PC-3 (cell line): ENCODE data around the gene GSG1. TPM values are rescaled to one million over a fixed set of nuclear protein-coding genes. Genes with fewer than 3 reads are reported as not detected.

Source experiments
- ATAC-seq: fragments of 200-7000 bp; cut with Tn5 transposase; 2 replicates; pipeline ENCODE4 v1.9.1; 2020; ENCODE audit warnings: mild to moderate bottlenecking, moderate library complexity
- BruUV-seq: library from RNA; stranded (reverse); fragments of 400-500 nt; replicated peaks from 2 replicates; lab custom pipeline; 2021; lab: Mats Ljungman, UMichigan
- CTCF ChIA-PET: fragments of 300-600 bp; sonication (Branson Sonifier 250); formaldehyde crosslinking; loops from one replicate; lab custom pipeline; 2022; ENCODE audit warnings: antibody characterized with exemption; lab: Charles Lee
- POLR2A ChIA-PET: fragments of 300-600 bp; sonication (Branson Sonifier 250); formaldehyde crosslinking; loops from one replicate; lab custom pipeline; 2022; ENCODE audit warnings: antibody characterized with exemption; ENCODE audit not compliant: unreplicated experiment; lab: Charles Lee
- DNase-seq: peaks from one replicate; pipeline ENCODE4 v3.0.0-alpha.2; 2015
- H2AFZ ChIP-seq: fragments of 300-600 bp; sonication (generic); 2 replicates; pipeline ENCODE4 v1.6.0; 2016; ENCODE audit warnings: antibody characterized with exemption, low read length
- H3F3A ChIP-seq: fragments of 300-600 bp; sonication (generic); one replicate; pipeline ENCODE4 v1.6.0; 2017; ENCODE audit warnings: antibody characterized with exemption, low read length, control low read depth, mild to moderate bottlenecking; ENCODE audit not compliant: unreplicated experiment
- H3K27ac ChIP-seq: fragments of 300-600 bp; sonication (generic); 2 replicates; pipeline ENCODE4 v1.5.1; 2016; ENCODE audit warnings: mild to moderate bottlenecking, low read length
- H3K27me3 ChIP-seq: fragments of 300-600 bp; sonication (generic); 2 replicates; pipeline ENCODE4 v1.6.1; 2016; ENCODE audit warnings: low read length, mixed read lengths
- H3K36me3 ChIP-seq: fragments of 300-600 bp; sonication (generic); 2 replicates; pipeline ENCODE4 v1.6.1; 2016; ENCODE audit warnings: low read depth, mixed run types, low read length, mixed read lengths
- H3K4me1 ChIP-seq: fragments of 300-600 bp; sonication (generic); 2 replicates; pipeline ENCODE4 v1.5.1; 2016; ENCODE audit warnings: low read length; ENCODE audit not compliant: insufficient read depth
- H3K4me2 ChIP-seq: fragments of 300-600 bp; sonication (generic); 2 replicates; pipeline ENCODE4 v1.6.0; 2016; ENCODE audit warnings: low read length
- H3K4me3 ChIP-seq: fragments of 300-600 bp; sonication (generic); 2 replicates; pipeline ENCODE4 v1.5.1; 2016; ENCODE audit warnings: mild to moderate bottlenecking, low read length, mixed read lengths
- H3K79me2 ChIP-seq: fragments of 300-600 bp; sonication (generic); 2 replicates; pipeline ENCODE4 v1.6.1; 2017; ENCODE audit warnings: low read length, mixed read lengths
- H3K9ac ChIP-seq: fragments of 300-600 bp; sonication (generic); 2 replicates; pipeline ENCODE4 v1.6.0; 2016; ENCODE audit warnings: mild to moderate bottlenecking, low read length
- H3K9me2 ChIP-seq: fragments of 300-600 bp; sonication (generic); replicated peaks from 2 replicates; pipeline ENCODE4 v1.6.1; 2016; ENCODE audit warnings: mixed run types, low read length, mixed read lengths
- H3K9me3 ChIP-seq: fragments of 300-600 bp; sonication (generic); 2 replicates; pipeline ENCODE4 v1.6.1; 2016; ENCODE audit warnings: low read length, mixed read lengths
- H4K20me1 ChIP-seq: fragments of 300-600 bp; sonication (generic); 2 replicates; pipeline ENCODE4 v1.6.1; 2016; ENCODE audit warnings: low read length, mixed read lengths
- CTCF ChIP-seq: fragments of 300-600 bp; sonication (generic); conservative IDR thresholded peaks from 2 replicates; pipeline ENCODE4 v1.5.1; 2017; ENCODE audit warnings: antibody characterized with exemption, low read depth, mild to moderate bottlenecking, low read length
- EZH2 ChIP-seq: fragments of 300-600 bp; sonication (generic); IDR thresholded peaks from one replicate; pipeline ENCODE4 v1.6.1; 2017; ENCODE audit warnings: antibody characterized with exemption, mild to moderate bottlenecking, low read length; ENCODE audit not compliant: unreplicated experiment
- EZH2phosphoT487 ChIP-seq: fragments of 300-600 bp; sonication (generic); IDR thresholded peaks from 2 replicates; pipeline ENCODE4 v1.6.1; 2018; ENCODE audit warnings: mild to moderate bottlenecking, antibody characterized with exemption, low read length, borderline replicate concordance
- intact Hi-C: fragments of 100-400 bp; cut with micrococcal nuclease; formaldehyde crosslinking; loops from 2 replicates; pipeline ENCODE4 v1.9.0; 2023
- total RNA-seq: library from RNA; depleted of rRNA; stranded (reverse); fragments of >200 nt; gene quantifications from 2 replicates; pipeline ENCODE4 v1.2.3, GENCODE V29; 2014

Gene GSG1
- total RNA-seq, 1 experiment from 2014 or later, result 0.77 TPM

GRCh38 chr12:13112968-13113367 is 9.5 kb upstream of the GSG1 start:
- no peak overlapping the region for H2AFZ ChIP-seq
- H3K4me1 ChIP-seq, result no peaks in the 10 kb centered on the region
- BruUV-seq, result no TSS peak
- H3K9ac ChIP-seq, result no peak overlapping the region
- no peaks in the 10 kb centered on the region for H3K27me3 ChIP-seq
- ATAC-seq (no peak), DNase-seq (no peak)
- no peaks in the 10 kb centered on the region for H4K20me1 ChIP-seq
- H3K27ac ChIP-seq, result no peak overlapping the region
- H3K79me2 ChIP-seq, result no peaks in the 10 kb centered on the region
- no peak overlapping the region for H3K4me3 ChIP-seq
- CTCF ChIA-PET, result no interaction called here
- no peak for TF ChIP-seq EZH2phosphoT487
- no peak for TF ChIP-seq EZH2
- no peak for TF ChIP-seq CTCF
- no peak overlapping the region for H3K4me2 ChIP-seq
- no peaks in the 10 kb centered on the region for H3K9me2 ChIP-seq
- intact Hi-C loops, result no loop called here
- H3K36me3 ChIP-seq, result no peaks in the 10 kb centered on the region
- H3K9me3 ChIP-seq, result no peaks in the 10 kb centered on the region
- POLR2A ChIA-PET, result no interaction called here
- H3F3A ChIP-seq, result no peaks in the 10 kb centered on the region

GRCh38 chr12:13106666-13107065 is 3.2 kb upstream of the GSG1 start:
- ATAC-seq, result no peak
- Histone ChIP-seq H3K9me3 (no peaks in the 10 kb centered on the region), H4K20me1 (no peaks in the 10 kb centered on the region), H3K9ac (no peak overlapping the region), H3K4me3 (no peak overlapping the region), H2AFZ (no peak overlapping the region), H3K9me2 (no peaks in the 10 kb centered on the region), H3K36me3 (no peaks in the 10 kb centered on the region), H3K27me3 (no peaks in the 10 kb centered on the region), H3F3A (peaks cover 10% of the 10 kb centered on the region), H3K4me1 (peaks cover 21% of the 10 kb centered on the region), H3K27ac (no peak overlapping the region), H3K79me2 (no peaks in the 10 kb centered on the region), H3K4me2 (no peak overlapping the region)
- CTCF ChIA-PET, result no interaction called here
- intact Hi-C loops, result no loop called here
- TF ChIP-seq EZH2phosphoT487, result no peak
- no peak for DNase-seq
- no TSS peak for BruUV-seq
- POLR2A ChIA-PET, result no interaction called here

GRCh38 chr12:13105781-13106180 is 2.3 kb upstream of the GSG1 start:
- no peaks in the 10 kb centered on the region for H3K79me2 ChIP-seq
- intact Hi-C loops, result no loop called here
- H3F3A ChIP-seq, result peaks cover 10% of the 10 kb centered on the region
- no peak for TF ChIP-seq CTCF
- TF ChIP-seq EZH2, result no peak
- no peak for TF ChIP-seq EZH2phosphoT487
- H3K4me2 ChIP-seq, result no peak overlapping the region
- DNase-seq, result no peak
- H4K20me1 ChIP-seq, result no peaks in the 10 kb centered on the region
- ATAC-seq, result no peak
- ChIA-PET POLR2A (no interaction called here), CTCF (no interaction called here)
- no peak overlapping the region for H3K27ac ChIP-seq
- no peak overlapping the region for H3K4me3 ChIP-seq
- no peak overlapping the region for H3K9ac ChIP-seq
- no peaks in the 10 kb centered on the region for H3K9me2 ChIP-seq
- no peaks in the 10 kb centered on the region for H3K9me3 ChIP-seq
- peaks cover 27% of the 10 kb centered on the region for H3K4me1 ChIP-seq
- no peaks in the 10 kb centered on the region for H3K36me3 ChIP-seq
- no peaks in the 10 kb centered on the region for H3K27me3 ChIP-seq
- BruUV-seq, result no TSS peak
- H2AFZ ChIP-seq, result no peak overlapping the region
